Activated T-helper 1 cell treated with anti-CD3 and anti-CD28 coated beads, Interleukin-12 subunit alpha, Interleukin-12 subunit beta, Interleukin-2, Interleukin-4 antibody, amounts not matched to agents 30 ng/mL and 10 ng/mL and 1 ng/mL, durations not matched to agents 14 hours and 24 hours and 36 hours (primary cell): ENCODE measurements around the gene MED8. TPM values are rescaled to one million over a fixed set of nuclear protein-coding genes. Genes with fewer than 3 reads are reported as not detected.
"Not testable (repeated sequence)": the region's sequence is repeated elsewhere in the genome, so short reads cannot be mapped to it uniquely, and the experiment has no call there.

Experiments
- DNase-seq: peaks from one replicate; pipeline ENCODE4 v3.0.0; 2021; ENCODE audit warnings: low spot score
- H3K27ac Mint-ChIP-seq: one replicate; pipeline ENCODE4 v1.8.0; 2021; ENCODE audit warnings: mild to moderate bottlenecking, mixed read lengths
- H3K27me3 Mint-ChIP-seq: one replicate; pipeline ENCODE4 v1.8.0; 2022; ENCODE audit warnings: mild to moderate bottlenecking, moderate library complexity, mixed read lengths; ENCODE audit not compliant: insufficient read depth
- H3K36me3 Mint-ChIP-seq: one replicate; pipeline ENCODE4 v1.8.0; 2021; ENCODE audit warnings: low read depth, mixed read lengths
- H3K4me1 Mint-ChIP-seq: one replicate; pipeline ENCODE4 v1.8.0; 2021; ENCODE audit warnings: low read depth, mixed read lengths
- H3K4me3 Mint-ChIP-seq: one replicate; pipeline ENCODE4 v1.8.0; 2021; ENCODE audit warnings: mild to moderate bottlenecking, moderate library complexity, mixed read lengths
- H3K9me3 Mint-ChIP-seq: one replicate; pipeline ENCODE4 v1.8.0; 2021; ENCODE audit warnings: mixed read lengths
- intact Hi-C: fragments of 100-400 bp; cut with micrococcal nuclease; formaldehyde crosslinking; loops from one replicate; pipeline ENCODE4 v1.15.1; 2024
- total RNA-seq: library from RNA; stranded (reverse); gene quantifications from 2 replicates; pipeline ENCODE4 v1.2.3, GENCODE V29; 2022

The MED8 gene
- total RNA-seq, 1 donor from 2014 or later: 43.0 TPM

- DNase-seq, H3K9me3 Mint-ChIP-seq, H3K27me3 Mint-ChIP-seq, H3K27ac Mint-ChIP-seq: not testable (repeated sequence)
- intact Hi-C loops: loop anchor here (5.0 to 10.0 kb wide), 6 partner anchors 97 to 687 kb away; partner anchors contain the start of genes ATP6V0B, B4GALT2, DPH2 and ST3GAL3
- peaks cover 17% of the 10 kb centered on the region for H3K36me3 Mint-ChIP-seq
- H3K4me1 Mint-ChIP-seq: peaks cover 30% of the 10 kb centered on the region
- H3K4me3 Mint-ChIP-seq: peak overlapping the region; percentile 16
These were observed 19.8 kb downstream of the MED8 start for GRCh38 chr1:43369779-43370178.

- intact Hi-C loops: loop anchor here (1.0 to 10.0 kb wide), 13 partner anchors 10 to 686 kb away; partner anchors contain the start of genes ATP6V0B, B4GALT2, CDC20 and CFAP57
- Mint-ChIP-seq H3K9me3 (no peaks in the 10 kb centered on the region), H3K27me3 (no peaks in the 10 kb centered on the region), H3K36me3 (peaks cover 27% of the 10 kb centered on the region), H3K4me1 (peaks cover 39% of the 10 kb centered on the region), H3K4me3 (peak overlapping the region; percentile 88), H3K27ac (peak overlapping the region; percentile 85)
- no peak for DNase-seq
These were observed 21.0 kb downstream of the MED8 start for GRCh38 chr1:43368646-43369020.

GRCh38 chr1:43367904-43368645 is 21.5 kb downstream of the MED8 start, which contains the start of gene ELOVL1:
ELOVL1 (minus strand) TSS chr1:43368011; CDS start chr1:43365609, 2,402 bp downstream.
- Mint-ChIP-seq H3K27me3 (no peaks in the 10 kb centered on the region), H3K4me3 (peak within 1 kb of the TSS; percentile 92), H3K9me3 (no peaks in the 10 kb centered on the region), H3K36me3 (peaks cover 33% of the 10 kb centered on the region), H3K27ac (peak within 1 kb of the TSS; percentile 86), H3K4me1 (peaks cover 43% of the 10 kb centered on the region)
- intact Hi-C loops: loop anchor here (1.0 to 10.0 kb wide), 13 partner anchors 10 to 686 kb away; partner anchors contain the start of genes ATP6V0B, B4GALT2, CDC20 and CFAP57
- DNase-seq: peak; percentile 85

- peak overlapping the region; percentile 86 for H3K27ac Mint-ChIP-seq
- peak overlapping the region; percentile 92 for H3K4me3 Mint-ChIP-seq
- intact Hi-C loops: loop anchor here (5.0 to 10.0 kb wide), 6 partner anchors 95 to 685 kb away; partner anchors contain the start of genes ATP6V0B, B4GALT2, DPH2 and ST3GAL3
- peaks cover 35% of the 10 kb centered on the region for H3K36me3 Mint-ChIP-seq
- no peaks in the 10 kb centered on the region for H3K27me3 Mint-ChIP-seq
- H3K4me1 Mint-ChIP-seq: peaks cover 46% of the 10 kb centered on the region
- DNase-seq: peak; percentile 18
- H3K9me3 Mint-ChIP-seq: no peaks in the 10 kb centered on the region
These were observed 22.3 kb downstream of the MED8 start for GRCh38 chr1:43367026-43367903.

- no peak for DNase-seq
- peak overlapping the region; percentile 92 for H3K4me3 Mint-ChIP-seq
- H3K4me1 Mint-ChIP-seq: peaks cover 53% of the 10 kb centered on the region
- H3K36me3 Mint-ChIP-seq: peaks cover 42% of the 10 kb centered on the region
- H3K9me3 Mint-ChIP-seq: no peaks in the 10 kb centered on the region
- H3K27ac Mint-ChIP-seq: peak overlapping the region; percentile 86
- intact Hi-C loops: loop anchor here (5.0 to 10.0 kb wide), 6 partner anchors 94 to 684 kb away; partner anchors contain the start of genes ATP6V0B, B4GALT2, DPH2 and ST3GAL3
- no peaks in the 10 kb centered on the region for H3K27me3 Mint-ChIP-seq
These were observed 23.0 kb downstream of the MED8 start for GRCh38 chr1:43366601-43367025.

- H3K27ac Mint-ChIP-seq: peak overlapping the region; percentile 75
- DNase-seq: no peak
- no peaks in the 10 kb centered on the region for H3K9me3 Mint-ChIP-seq
- no peaks in the 10 kb centered on the region for H3K27me3 Mint-ChIP-seq
- H3K36me3 Mint-ChIP-seq: peaks cover 46% of the 10 kb centered on the region
- intact Hi-C loops: loop anchor here (5.0 to 10.0 kb wide), 6 partner anchors 94 to 684 kb away; partner anchors contain the start of genes ATP6V0B, B4GALT2, DPH2 and ST3GAL3
- peaks cover 57% of the 10 kb centered on the region for H3K4me1 Mint-ChIP-seq
- peak overlapping the region; percentile 92 for H3K4me3 Mint-ChIP-seq
These were observed 23.4 kb downstream of the MED8 start for GRCh38 chr1:43366179-43366578.

- peaks cover 51% of the 10 kb centered on the region for H3K36me3 Mint-ChIP-seq
- intact Hi-C loops: loop anchor here (5.0 to 10.0 kb wide), 6 partner anchors 93 to 683 kb away; partner anchors contain the start of genes ATP6V0B, B4GALT2, DPH2 and ST3GAL3
- no peaks in the 10 kb centered on the region for H3K27me3 Mint-ChIP-seq
- no peaks in the 10 kb centered on the region for H3K9me3 Mint-ChIP-seq
- H3K4me3 Mint-ChIP-seq: peak overlapping the region; percentile 92
- H3K4me1 Mint-ChIP-seq: peaks cover 59% of the 10 kb centered on the region
- peak overlapping the region; percentile 75 for H3K27ac Mint-ChIP-seq
- no peak for DNase-seq
These were observed 23.9 kb downstream of the MED8 start for GRCh38 chr1:43365678-43366077.

- Mint-ChIP-seq H3K4me3 (peak overlapping the region; percentile 41), H3K27ac (peak overlapping the region; percentile 16), H3K27me3 (no peaks in the 10 kb centered on the region), H3K36me3 (peaks cover 63% of the 10 kb centered on the region), H3K9me3 (no peaks in the 10 kb centered on the region), H3K4me1 (peaks cover 69% of the 10 kb centered on the region)
- no peak for DNase-seq
- intact Hi-C loops: loop anchor here (10.0 kb wide), 3 partner anchors 341 to 611 kb away; partner anchors contain the start of genes ATP6V0B, B4GALT2, DPH2 and ST3GAL3
These were observed 25.6 kb downstream of the MED8 start for GRCh38 chr1:43363935-43364525.

- intact Hi-C loops: loop anchor here (10.0 kb wide), 3 partner anchors 341 to 611 kb away; partner anchors contain the start of genes ATP6V0B, B4GALT2, DPH2 and ST3GAL3
- no peak overlapping the region for H3K27ac Mint-ChIP-seq
- peak overlapping the region; percentile 41 for H3K4me3 Mint-ChIP-seq
- no peak for DNase-seq
- peaks cover 65% of the 10 kb centered on the region for H3K4me1 Mint-ChIP-seq
- no peaks in the 10 kb centered on the region for H3K9me3 Mint-ChIP-seq
- H3K27me3 Mint-ChIP-seq: no peaks in the 10 kb centered on the region
- peaks cover 62% of the 10 kb centered on the region for H3K36me3 Mint-ChIP-seq
These were observed 26.2 kb downstream of the MED8 start for GRCh38 chr1:43363283-43363934.

GRCh38 chr1:43360616-43361015 is 29.0 kb downstream of the MED8 start:
- peaks cover 64% of the 10 kb centered on the region for H3K4me1 Mint-ChIP-seq
- H3K4me3 Mint-ChIP-seq: peak overlapping the region; percentile 96
- H3K27me3 Mint-ChIP-seq: no peaks in the 10 kb centered on the region
- no peaks in the 10 kb centered on the region for H3K9me3 Mint-ChIP-seq
- H3K27ac Mint-ChIP-seq: peak overlapping the region; percentile 45
- intact Hi-C loops: loop anchor here (10.0 kb wide), 3 partner anchors 344 to 614 kb away; partner anchors contain the start of genes ATP6V0B, B4GALT2, DPH2 and ST3GAL3
- H3K36me3 Mint-ChIP-seq: peaks cover 64% of the 10 kb centered on the region
- no peak for DNase-seq

- Mint-ChIP-seq H3K36me3 (peaks cover 58% of the 10 kb centered on the region), H3K4me3 (peak overlapping the region; percentile 96), H3K27me3 (no peaks in the 10 kb centered on the region), H3K4me1 (peaks cover 56% of the 10 kb centered on the region), H3K9me3 (no peaks in the 10 kb centered on the region), H3K27ac (peak overlapping the region; percentile 79)
- no peak for DNase-seq
- intact Hi-C loops: loop anchor here (2.0 to 10.0 kb wide), 5 partner anchors 29 to 615 kb away; partner anchors contain the start of genes ATP6V0B, B4GALT2, C1orf50 and DPH2
These were observed 29.9 kb downstream of the MED8 start for GRCh38 chr1:43359696-43360095.
